ENCODE data around the gene SLC9B1.
"Not testable (repeated sequence)": the region's sequence is repeated elsewhere in the genome, so short reads cannot be mapped to it uniquely, and the experiment has no call there.

SLC9B1 gene

DNA sequence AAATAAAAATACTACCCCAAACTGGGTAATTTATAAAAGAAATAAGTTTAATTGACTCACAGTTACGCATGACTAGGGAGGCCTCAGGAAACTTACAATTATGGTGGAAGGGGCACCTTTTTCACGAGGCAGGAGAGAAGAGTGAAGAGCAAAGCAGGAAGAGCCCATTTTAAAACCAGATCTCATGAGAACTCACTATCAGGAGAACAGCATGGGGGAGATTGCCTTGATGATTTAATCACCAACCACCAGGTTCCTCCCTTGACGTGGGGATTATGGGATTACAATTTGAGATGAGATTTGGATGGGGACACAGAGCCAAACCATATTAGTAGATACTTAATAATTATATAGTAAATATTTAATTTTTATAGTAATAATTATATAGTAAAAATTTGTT is 140.6 kb downstream of the SLC9B1 start:
- Histone ChIP-seq H4K20me1 (ENCODE audit: control insufficient read depth, insufficient read depth, low read depth, low read length) (no peaks in the 10 kb centered on the region), H3K27ac (ENCODE audit: low read depth, low read length) (no peak overlapping the region), H3K36me3 (ENCODE audit: control insufficient read depth, low read length) (peaks cover 49% of the 10 kb centered on the region), H3K79me2 (ENCODE audit: control insufficient read depth, low read length) (peaks cover 58% of the 10 kb centered on the region), H3F3A (ENCODE audit: control insufficient read depth, insufficient read depth) (no peaks in the 10 kb centered on the region; the same call in 1 of the 2 replicates), H3K4me3 (ENCODE audit: low read length) (no peak overlapping the region), H3K9me2 (replicated peaks; ENCODE audit: control insufficient read depth, low read length) (no peaks in the 10 kb centered on the region), H3K27me3 (ENCODE audit: control insufficient read depth, low read length) (no peaks in the 10 kb centered on the region), H3K4me1 (ENCODE audit: control insufficient read depth, low read length) (no peaks in the 10 kb centered on the region), H3K4me2 (ENCODE audit: low read length) (no peak overlapping the region), H3K9me3 (ENCODE audit: control insufficient read depth, insufficient read depth, low read length) (peaks cover 35% of the 10 kb centered on the region)
- TF ChIP-seq EZH2phosphoT487 (IDR thresholded peaks at IDR 0.05; ENCODE audit: borderline replicate concordance, low read length), result no peak
- TF ChIP-seq, protein P1, sequence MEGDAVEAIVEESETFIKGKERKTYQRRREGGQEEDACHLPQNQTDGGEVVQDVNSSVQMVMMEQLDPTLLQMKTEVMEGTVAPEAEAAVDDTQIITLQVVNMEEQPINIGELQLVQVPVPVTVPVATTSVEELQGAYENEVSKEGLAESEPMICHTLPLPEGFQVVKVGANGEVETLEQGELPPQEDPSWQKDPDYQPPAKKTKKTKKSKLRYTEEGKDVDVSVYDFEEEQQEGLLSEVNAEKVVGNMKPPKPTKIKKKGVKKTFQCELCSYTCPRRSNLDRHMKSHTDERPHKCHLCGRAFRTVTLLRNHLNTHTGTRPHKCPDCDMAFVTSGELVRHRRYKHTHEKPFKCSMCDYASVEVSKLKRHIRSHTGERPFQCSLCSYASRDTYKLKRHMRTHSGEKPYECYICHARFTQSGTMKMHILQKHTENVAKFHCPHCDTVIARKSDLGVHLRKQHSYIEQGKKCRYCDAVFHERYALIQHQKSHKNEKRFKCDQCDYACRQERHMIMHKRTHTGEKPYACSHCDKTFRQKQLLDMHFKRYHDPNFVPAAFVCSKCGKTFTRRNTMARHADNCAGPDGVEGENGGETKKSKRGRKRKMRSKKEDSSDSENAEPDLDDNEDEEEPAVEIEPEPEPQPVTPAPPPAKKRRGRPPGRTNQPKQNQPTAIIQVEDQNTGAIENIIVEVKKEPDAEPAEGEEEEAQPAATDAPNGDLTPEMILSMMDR (IDR thresholded peaks at IDR 0.05; ENCODE audit: low read depth, low read length, poor library complexity, severe bottlenecking), result no peak

DNA sequence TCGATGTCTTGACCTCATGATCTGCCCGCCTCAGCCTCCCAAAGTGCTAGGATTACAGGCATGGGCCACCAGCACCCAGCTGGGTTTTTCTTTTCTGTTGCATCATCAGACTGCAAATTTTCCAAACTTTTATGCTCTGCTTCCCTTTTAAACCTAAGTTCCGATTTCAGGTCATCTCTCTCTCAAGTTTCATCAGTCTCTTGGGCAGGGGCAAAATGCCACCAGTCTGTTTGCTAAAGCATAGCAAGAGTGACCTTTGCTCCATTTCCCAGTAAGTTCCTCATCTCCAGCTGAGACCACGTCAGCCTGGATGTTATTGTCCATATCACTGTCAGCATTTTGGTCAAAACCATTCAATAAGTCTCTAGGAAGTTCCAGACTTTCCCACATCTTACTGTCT is 141.2 kb downstream of the SLC9B1 start:
- not testable (repeated sequence) for H3F3A ChIP-seq (ENCODE audit: control insufficient read depth, insufficient read depth); H3K9me2 ChIP-seq (replicated peaks; ENCODE audit: control insufficient read depth, low read length); H4K20me1 ChIP-seq (ENCODE audit: control insufficient read depth, insufficient read depth, low read depth, low read length); H3K4me3 ChIP-seq (ENCODE audit: low read length); H3K27ac ChIP-seq (ENCODE audit: low read depth, low read length); H3K4me1 ChIP-seq (ENCODE audit: control insufficient read depth, low read length); H3K4me2 ChIP-seq (ENCODE audit: low read length); H3K27me3 ChIP-seq (ENCODE audit: control insufficient read depth, low read length)
- H3K36me3 ChIP-seq (ENCODE audit: control insufficient read depth, low read length), result peaks cover 50% of the 10 kb centered on the region
- H3K79me2 ChIP-seq (ENCODE audit: control insufficient read depth, low read length), result peaks cover 58% of the 10 kb centered on the region
- H3K9me3 ChIP-seq (ENCODE audit: control insufficient read depth, insufficient read depth, low read length), result peaks cover 36% of the 10 kb centered on the region

DNA sequence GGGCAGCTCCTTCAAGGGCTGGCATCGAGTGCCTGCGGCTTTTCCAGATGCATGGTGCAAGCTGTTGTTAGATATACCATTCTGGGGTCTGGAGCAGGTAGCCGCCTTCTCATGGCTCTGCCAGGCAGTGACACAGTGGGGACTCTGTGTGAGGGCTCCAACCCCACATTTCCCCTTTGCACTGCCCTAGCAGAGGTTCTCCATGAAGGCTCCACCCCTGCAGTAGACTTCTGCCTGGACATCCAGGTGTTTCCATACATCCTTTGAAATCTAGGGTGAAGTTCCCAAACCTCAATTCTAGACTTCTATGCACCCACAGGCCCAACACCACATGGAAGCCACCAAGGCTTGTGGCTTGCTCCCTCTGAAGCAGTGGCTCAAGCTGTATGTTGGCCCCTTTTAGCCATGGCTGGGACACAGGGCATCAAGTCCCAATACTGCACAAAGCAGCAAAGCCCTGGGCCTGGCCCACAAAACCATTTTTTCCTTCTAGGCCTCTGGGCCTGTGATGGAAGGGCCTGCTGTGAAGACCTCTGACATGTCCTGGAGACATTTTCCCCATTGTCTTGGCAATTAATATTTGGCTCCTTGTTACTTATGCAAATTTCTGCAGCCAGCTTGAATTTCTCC is 141.9 kb downstream of the SLC9B1 start:
- H3K4me2 ChIP-seq (ENCODE audit: low read length); H3K4me3 ChIP-seq (ENCODE audit: low read length); H3K9me2 ChIP-seq (replicated peaks; ENCODE audit: control insufficient read depth, low read length); H3K4me1 ChIP-seq (ENCODE audit: control insufficient read depth, low read length); H3K27ac ChIP-seq (ENCODE audit: low read depth, low read length); H3K27me3 ChIP-seq (ENCODE audit: control insufficient read depth, low read length); H3F3A ChIP-seq (ENCODE audit: control insufficient read depth, insufficient read depth); H4K20me1 ChIP-seq (ENCODE audit: control insufficient read depth, insufficient read depth, low read depth, low read length): not testable (repeated sequence)
- Histone ChIP-seq H3K79me2 (ENCODE audit: control insufficient read depth, low read length) (peaks cover 60% of the 10 kb centered on the region), H3K9me3 (ENCODE audit: control insufficient read depth, insufficient read depth, low read length) (peaks cover 42% of the 10 kb centered on the region), H3K36me3 (ENCODE audit: control insufficient read depth, low read length) (peaks cover 56% of the 10 kb centered on the region)

DNA sequence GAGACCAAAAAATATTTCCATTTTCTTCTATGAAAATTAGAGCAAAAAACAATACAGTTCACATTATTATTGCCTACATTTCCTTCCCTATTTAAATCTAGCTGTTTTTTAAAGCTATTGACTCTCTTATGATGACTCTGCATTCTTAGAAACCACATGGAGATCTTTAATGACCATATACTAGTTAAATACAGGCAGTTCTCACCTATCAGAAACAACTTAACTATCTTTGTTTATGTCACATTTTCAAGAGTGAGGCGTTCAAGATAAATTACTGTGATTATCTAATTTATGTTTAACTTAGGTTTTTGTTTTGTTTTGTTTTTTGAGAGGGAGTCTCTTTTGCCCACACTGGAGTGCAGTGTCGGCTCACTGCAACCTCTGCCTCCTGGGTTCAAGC is 147.7 kb downstream of the SLC9B1 start:
- Histone ChIP-seq H3K36me3 (ENCODE audit: control insufficient read depth, low read length) (peaks cover 64% of the 10 kb centered on the region), H3F3A (ENCODE audit: control insufficient read depth, insufficient read depth) (peaks cover 5% of the 10 kb centered on the region), H3K4me2 (ENCODE audit: low read length) (peak overlapping the region; percentile 94), H3K27me3 (ENCODE audit: control insufficient read depth, low read length) (no peaks in the 10 kb centered on the region), H4K20me1 (ENCODE audit: control insufficient read depth, insufficient read depth, low read depth, low read length) (no peaks in the 10 kb centered on the region), H3K9me3 (ENCODE audit: control insufficient read depth, insufficient read depth, low read length) (peaks cover 31% of the 10 kb centered on the region), H3K9me2 (replicated peaks; ENCODE audit: control insufficient read depth, low read length) (no peaks in the 10 kb centered on the region), H3K4me3 (ENCODE audit: low read length) (peak overlapping the region; percentile 92; the same call in 1 of the 2 replicates), H3K79me2 (ENCODE audit: control insufficient read depth, low read length) (peaks cover 90% of the 10 kb centered on the region), H3K4me1 (ENCODE audit: control insufficient read depth, low read length) (peaks cover 19% of the 10 kb centered on the region), H3K27ac (ENCODE audit: low read depth, low read length) (no peak overlapping the region)
- no peak for TF ChIP-seq EZH2phosphoT487 (IDR thresholded peaks at IDR 0.05; ENCODE audit: borderline replicate concordance, low read length)
- TF ChIP-seq, protein P1 (IDR thresholded peaks at IDR 0.05; ENCODE audit: low read depth, low read length, poor library complexity, severe bottlenecking), result no peak
